GM12872 (cell line): ENCODE results near the gene FLT3.

Experiments
- CTCF ChIP-seq: IDR thresholded peaks from 3 replicates; pipeline ENCODE4 v1.5.1; 2011; ENCODE audit warnings: low read depth, mild to moderate bottlenecking, low read length, moderate library complexity; ENCODE audit not compliant: insufficient read depth

The FLT3 gene

GRCh38 chr13:28035146-28035782 is 65.1 kb downstream of the FLT3 start:
- no peak for TF ChIP-seq CTCF

GRCh38 chr13:28033894-28034655 is 66.3 kb downstream of the FLT3 start:
- no peak for TF ChIP-seq CTCF

GRCh38 chr13:28031896-28032288 is 68.5 kb downstream of the FLT3 start:
- no peak for TF ChIP-seq CTCF

- TF ChIP-seq CTCF: no peak
These were observed 69.0 kb downstream of the FLT3 start for GRCh38 chr13:28031220-28031895.

GRCh38 chr13:28027607-28028364 is 72.6 kb downstream of the FLT3 start:
- TF ChIP-seq CTCF: no peak

- no peak for TF ChIP-seq CTCF
These were observed 73.3 kb downstream of the FLT3 start for GRCh38 chr13:28027071-28027470.

GRCh38 chr13:28026508-28026907 is 73.9 kb downstream of the FLT3 start:
- TF ChIP-seq CTCF: no peak
